HG02610 (cell line): ENCODE measurements around the gene SYCE1.

Source experiments
- ATAC-seq: cut with Tn5 transposase; IDR thresholded peaks from one replicate; pipeline ENCODE4 v1.9.1; 2021; ENCODE audit warnings: mild to moderate bottlenecking, moderate library complexity; ENCODE audit not compliant: unreplicated experiment

The SYCE1 gene

GRCh38 chr10:133516057-133516456 is 49.3 kb downstream of the SYCE1 start:
- no peak for ATAC-seq

GRCh38 chr10:133515471-133515870 is 49.9 kb downstream of the SYCE1 start:
- ATAC-seq: no peak

- no peak for ATAC-seq
Observed at GRCh38 chr10:133511907-133512528, 53.4 kb downstream of the SYCE1 start.

GRCh38 chr10:133511408-133511807 is 54.0 kb downstream of the SYCE1 start:
- ATAC-seq: no peak

GRCh38 chr10:133509700-133510099 is 55.7 kb downstream of the SYCE1 start:
- no peak for ATAC-seq
